HG03045 (cell line): ENCODE data around the gene RNASE13.
"Not testable (repeated sequence)": the region's sequence is repeated elsewhere in the genome, so short reads cannot be mapped to it uniquely, and the experiment has no call there.

Experiments
- ATAC-seq: cut with Tn5 transposase; IDR thresholded peaks from one replicate; pipeline ENCODE4 v1.9.1; 2021; ENCODE audit warnings: mild to moderate bottlenecking, moderate library complexity; ENCODE audit not compliant: unreplicated experiment

RNASE13 gene

GRCh38 chr14:21043387-21043973 lies 8.9 kb upstream of the RNASE13 start:
- ATAC-seq = no peak

GRCh38 chr14:21042918-21043317 lies 8.3 kb upstream of the RNASE13 start:
- no peak for ATAC-seq

- ATAC-seq = no peak
Measured at GRCh38 chr14:21041676-21042433, 7.2 kb upstream of the RNASE13 start, which contains the start of gene RNASE7. TSS of gene RNASE7 (plus strand) at chr14:21042362. CDS start at chr14:21042993, 631 bp downstream.

GRCh38 chr14:21040941-21041340 lies 6.3 kb upstream of the RNASE13 start:
- ATAC-seq = not testable (repeated sequence)

- ATAC-seq = no peak
Measured at GRCh38 chr14:21040370-21040925, 5.8 kb upstream of the RNASE13 start.

GRCh38 chr14:21039585-21040369 lies 5.2 kb upstream of the RNASE13 start:
- ATAC-seq = no peak

- ATAC-seq = no peak
Measured at GRCh38 chr14:21038441-21039422, 4.1 kb upstream of the RNASE13 start.

GRCh38 chr14:21037156-21037555 lies 2.5 kb upstream of the RNASE13 start:
- ATAC-seq = no peak

GRCh38 chr14:21036751-21037150 lies 2.1 kb upstream of the RNASE13 start:
- ATAC-seq = no peak

GRCh38 chr14:21033133-21033698 lies 1.4 kb downstream of the RNASE13 start:
- no peak for ATAC-seq

- ATAC-seq = no peak
Measured at GRCh38 chr14:21032326-21033132, 2.1 kb downstream of the RNASE13 start.

GRCh38 chr14:21030531-21030930 lies 4.1 kb downstream of the RNASE13 start:
- ATAC-seq = no peak

GRCh38 chr14:21029917-21030316 lies 4.7 kb downstream of the RNASE13 start, which contains the start of gene TPPP2:
TSS of gene TPPP2 (plus strand) at chr14:21030217. CDS start at chr14:21030582, 365 bp downstream.
- ATAC-seq = no peak

- ATAC-seq = no peak
Measured at GRCh38 chr14:21026988-21027315, 7.7 kb downstream of the RNASE13 start.

- no peak for ATAC-seq
Measured at GRCh38 chr14:21026274-21026987, 8.2 kb downstream of the RNASE13 start.

- ATAC-seq = no peak
Measured at GRCh38 chr14:21025371-21026273, 9.0 kb downstream of the RNASE13 start.

- ATAC-seq = no peak
Measured at GRCh38 chr14:21024585-21025370, 9.8 kb downstream of the RNASE13 start, which contains the start of gene NDRG2. TSS of gene NDRG2 (minus strand) at chr14:21025061. CDS start at chr14:21023315, 1,746 bp downstream.
